Choroid plexus epithelial cell (primary cell): Measurements from ENCODE around the gene MIPEP.

Experiments
- DNase-seq: peaks from one replicate; pipeline ENCODE4 v3.0.0-alpha.2; 2010; ENCODE audit warnings: low read depth
- H3K4me3 ChIP-seq: 2 replicates; pipeline ENCODE4 v1.5.1; 2011; ENCODE audit warnings: low read depth, mild to moderate bottlenecking, control low read depth, low read length, moderate library complexity
- CTCF ChIP-seq: conservative IDR thresholded peaks from 2 replicates; pipeline ENCODE4 v1.5.1; 2011; ENCODE audit warnings: low read depth, mild to moderate bottlenecking, control low read depth, inconsistent platforms, low read length, moderate library complexity

The MIPEP gene

GRCh38 chr13:23758798-23759527, 130.2 kb downstream of the MIPEP start:
- DNase-seq: peak; percentile 40
- no peak overlapping the region for H3K4me3 ChIP-seq
- TF ChIP-seq CTCF: no peak

- no peak overlapping the region for H3K4me3 ChIP-seq
- TF ChIP-seq CTCF: no peak
- no peak for DNase-seq
These were observed 134.2 kb downstream of the MIPEP start for GRCh38 chr13:23754997-23755396.

GRCh38 chr13:23754506-23754905, 134.7 kb downstream of the MIPEP start:
- no peak for DNase-seq
- TF ChIP-seq CTCF: no peak

GRCh38 chr13:23753458-23753857, 135.7 kb downstream of the MIPEP start:
- TF ChIP-seq CTCF: no peak
- no peak overlapping the region for H3K4me3 ChIP-seq
- DNase-seq: peak; percentile 48

More at GRCh38 chr13:23754506-23754905, 134.7 kb downstream of the MIPEP start:
- H3K4me3 ChIP-seq: no peak overlapping the region

GRCh38 chr13:23752111-23753001, 136.8 kb downstream of the MIPEP start:
- no peak overlapping the region for H3K4me3 ChIP-seq
- DNase-seq: peak; percentile 55
- TF ChIP-seq CTCF: no peak

- peak; percentile 28 for DNase-seq
- TF ChIP-seq CTCF: no peak
- no peak overlapping the region for H3K4me3 ChIP-seq
These were observed 138.0 kb downstream of the MIPEP start for GRCh38 chr13:23751195-23751594.
